ENCODE results near the gene SEZ6.
"Not testable (repeated sequence)": the region's sequence is repeated elsewhere in the genome, so short reads cannot be mapped to it uniquely, and the experiment has no call there.

The SEZ6 gene

DNA sequence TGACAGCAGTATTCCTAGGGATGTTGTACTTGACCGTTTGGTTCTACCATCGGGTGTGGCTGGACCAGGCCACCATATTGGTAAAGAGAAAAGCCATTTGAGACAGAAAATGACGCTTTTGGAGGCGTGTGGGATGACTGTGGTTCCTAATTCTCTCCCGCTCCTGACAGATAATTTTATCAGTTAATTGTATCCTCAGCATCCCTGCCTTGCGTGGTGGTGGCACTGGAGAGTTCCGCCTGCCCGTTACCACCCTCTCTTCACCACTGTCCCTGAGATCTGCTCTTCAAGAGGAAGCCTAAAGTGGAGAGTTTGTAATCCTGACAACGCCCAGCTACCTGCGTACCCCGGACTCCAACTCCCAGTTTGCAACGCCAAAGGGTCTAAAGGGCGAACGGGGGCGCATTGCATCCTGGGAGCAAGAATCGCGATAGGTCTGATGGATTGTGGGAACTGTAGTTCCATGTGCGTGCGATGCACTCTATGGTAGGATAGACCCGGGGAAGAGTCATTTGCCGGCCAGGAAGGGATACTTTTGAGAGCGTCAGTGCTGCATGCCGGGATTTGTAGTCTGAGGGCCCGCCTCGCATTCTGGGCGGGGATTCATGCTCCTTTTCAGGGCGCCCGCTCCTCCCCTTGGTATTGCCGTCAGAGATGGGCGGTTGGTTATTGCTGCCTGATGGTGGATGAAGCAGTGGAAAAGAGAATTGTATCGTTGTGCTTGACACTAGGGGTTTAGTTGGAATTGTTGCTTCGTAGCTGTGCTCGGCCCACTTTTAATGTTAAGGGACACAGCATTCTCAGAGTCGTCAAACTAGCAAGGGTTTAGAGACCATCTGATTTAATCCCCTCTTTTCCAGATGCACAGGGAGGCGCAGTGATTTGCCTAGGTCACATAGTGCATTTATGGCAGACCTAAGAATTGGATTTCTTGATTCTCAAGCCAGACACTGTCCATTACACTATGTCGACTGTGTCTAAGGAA is 53.5 kb downstream of the SEZ6 start:
- DNase-seq, result peak; percentile 100

DNA sequence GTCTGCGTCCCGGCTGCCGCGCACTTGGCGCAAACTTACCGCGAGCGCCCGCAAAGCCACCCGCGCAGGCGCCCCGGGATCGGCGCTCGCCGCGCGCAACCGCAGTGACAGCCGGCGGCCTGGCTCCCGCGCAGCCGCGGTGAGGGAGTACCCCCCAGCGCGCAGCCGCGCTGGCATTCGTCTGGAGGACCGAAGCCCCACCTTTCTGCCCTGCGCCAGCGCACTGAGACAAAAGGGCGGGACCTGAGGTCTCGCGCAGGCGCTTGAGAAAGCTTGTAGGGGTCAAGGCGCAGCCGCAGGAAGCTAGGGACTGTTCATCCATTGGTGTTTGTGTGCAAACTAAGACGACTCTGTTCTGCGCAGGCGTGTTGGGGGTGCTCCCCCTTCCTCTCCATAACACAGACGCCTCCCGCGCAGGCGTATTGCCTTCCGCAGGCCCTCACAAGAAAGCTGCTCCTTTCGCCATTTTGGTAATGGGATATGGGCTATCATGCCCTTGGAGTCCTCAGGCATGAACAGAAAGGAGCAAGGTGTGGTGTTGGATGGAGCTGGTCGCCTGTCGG is 54.3 kb downstream of the SEZ6 start, which contains the start of gene PHF12:
PHF12 (minus strand) TSS at position 91 of the 563 bp plus-strand sequence. CDS start 558 bp downstream, outside the sequence.
- DNase-seq, result peak; percentile 100

DNA sequence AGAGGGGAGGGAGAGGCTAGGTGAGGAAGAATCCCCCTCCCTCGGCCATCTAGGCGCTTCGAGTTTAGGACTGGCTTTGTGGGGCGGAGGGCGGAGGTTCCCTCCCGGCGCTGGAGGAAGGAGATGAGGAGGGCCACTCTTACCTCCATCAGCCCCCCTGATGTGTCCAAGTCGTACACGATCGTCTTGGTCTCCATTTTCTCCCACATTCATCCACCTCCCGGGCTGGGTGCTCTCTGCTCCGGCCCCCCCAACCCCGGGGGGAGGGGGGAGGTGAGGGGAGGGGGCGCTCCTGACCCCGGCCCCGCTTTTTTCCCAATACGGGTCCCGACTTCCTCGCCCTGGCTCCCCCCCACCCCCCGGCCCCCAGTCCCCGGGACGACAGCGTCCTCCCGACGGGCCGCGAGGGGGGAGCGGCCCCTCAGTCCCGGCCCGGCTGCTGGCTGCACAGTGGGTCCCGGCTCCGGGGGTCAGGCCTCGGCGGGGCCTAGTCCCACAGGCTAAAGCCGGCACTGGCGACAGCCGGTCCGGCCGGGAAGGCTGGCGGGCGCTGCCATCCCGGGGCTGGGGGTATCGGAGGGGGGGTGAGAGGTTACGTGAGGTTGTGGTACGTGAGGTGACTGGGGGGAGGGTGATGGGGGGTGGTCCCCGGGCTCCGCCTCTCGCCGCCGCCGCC is 54.9 kb downstream of the SEZ6 start:
- no peak for DNase-seq

DNA sequence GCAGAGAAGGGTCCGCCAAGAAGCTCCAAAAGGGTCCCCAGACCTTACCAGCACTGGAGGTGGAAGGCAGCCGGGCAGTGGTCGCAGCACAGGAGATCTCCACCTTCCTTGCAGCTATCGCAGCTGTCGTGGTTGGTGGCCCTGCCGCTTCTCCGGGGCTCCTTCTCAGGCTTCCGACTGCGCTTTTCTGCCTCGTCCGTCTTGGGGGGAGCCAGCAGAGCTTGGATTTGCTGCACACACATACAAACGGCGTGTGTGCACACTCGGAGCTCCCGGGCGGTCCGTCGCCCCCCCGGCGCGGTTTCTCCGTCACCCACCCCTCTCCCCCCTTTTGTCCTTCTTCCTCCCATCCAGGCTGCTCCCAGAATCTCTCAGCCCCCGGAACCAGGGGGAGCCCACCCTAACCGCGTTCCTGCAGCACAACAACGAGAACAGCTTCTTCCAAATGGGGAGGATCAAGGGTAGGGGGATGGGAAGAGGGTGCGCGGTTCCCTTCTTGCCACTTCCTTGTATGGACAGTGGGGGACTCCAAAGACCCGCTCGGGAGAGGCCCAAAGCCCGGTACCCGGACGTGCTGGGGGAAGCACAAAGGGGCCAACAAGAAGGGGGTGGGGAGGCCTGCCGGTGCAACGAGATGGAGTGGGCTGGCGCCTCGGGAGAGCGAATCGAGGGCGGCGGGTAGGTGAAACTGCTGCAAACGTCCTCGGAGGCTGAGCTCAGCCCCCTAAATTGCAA is 55.6 kb downstream of the SEZ6 start:
- peak; percentile 79 for DNase-seq

DNA sequence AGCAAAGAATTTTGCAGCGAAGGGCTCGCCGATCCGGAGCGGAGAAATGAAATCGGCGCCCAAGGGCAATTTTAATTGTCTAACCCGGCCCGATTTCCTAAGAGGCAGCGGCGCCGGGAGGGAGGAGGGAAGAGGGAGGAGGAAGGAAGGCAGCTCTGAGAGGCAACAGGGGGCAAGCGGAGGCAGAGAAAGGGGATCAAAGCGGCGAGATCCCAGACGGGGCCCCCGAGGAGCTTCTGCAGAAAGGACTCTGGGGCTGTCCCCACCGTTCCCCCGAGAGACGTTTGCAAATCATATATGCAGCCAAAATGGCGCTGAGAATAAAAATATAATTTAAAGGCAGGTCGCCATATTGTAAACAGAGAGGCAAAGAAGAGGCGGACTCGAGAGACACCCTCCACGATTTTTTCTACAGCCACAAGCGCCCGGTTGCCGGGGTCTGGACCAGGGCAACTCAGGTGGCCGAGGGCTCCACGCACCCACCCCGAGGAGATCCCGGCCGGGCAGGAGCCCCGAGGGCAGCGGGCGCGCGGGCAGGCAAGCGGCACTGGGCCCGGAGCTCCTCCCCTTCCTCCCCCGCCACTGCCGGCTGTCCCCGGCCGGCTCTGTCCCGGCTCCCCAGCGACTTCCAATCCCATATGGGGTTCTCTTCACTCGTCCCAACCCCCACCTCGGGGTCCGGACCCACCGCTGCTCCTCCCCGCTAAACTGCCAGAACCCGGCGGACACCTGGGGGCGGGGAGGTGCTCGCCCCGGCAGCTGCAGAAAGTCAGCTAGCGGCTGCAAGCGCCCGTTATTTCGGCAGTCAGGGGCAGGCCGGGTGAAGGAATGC is 56.4 kb downstream of the SEZ6 start:
- peak; percentile 87 for DNase-seq

DNA sequence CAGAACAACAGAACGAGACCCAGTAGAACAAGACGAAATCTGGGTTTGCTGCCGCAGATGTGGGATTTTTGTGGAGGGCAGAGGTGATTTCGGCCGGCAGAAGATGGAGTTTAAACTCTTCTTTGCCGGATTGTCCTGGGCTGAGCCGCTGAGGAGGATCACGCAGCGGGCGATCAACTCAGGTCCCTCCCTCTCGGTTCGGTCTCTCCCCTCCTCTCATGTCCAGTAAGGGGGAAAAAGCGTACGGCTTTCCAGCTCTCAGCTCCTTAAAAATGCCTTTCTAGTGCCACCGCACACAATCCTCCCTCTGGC is 57.0 kb downstream of the SEZ6 start:
- no peak for DNase-seq

DNA sequence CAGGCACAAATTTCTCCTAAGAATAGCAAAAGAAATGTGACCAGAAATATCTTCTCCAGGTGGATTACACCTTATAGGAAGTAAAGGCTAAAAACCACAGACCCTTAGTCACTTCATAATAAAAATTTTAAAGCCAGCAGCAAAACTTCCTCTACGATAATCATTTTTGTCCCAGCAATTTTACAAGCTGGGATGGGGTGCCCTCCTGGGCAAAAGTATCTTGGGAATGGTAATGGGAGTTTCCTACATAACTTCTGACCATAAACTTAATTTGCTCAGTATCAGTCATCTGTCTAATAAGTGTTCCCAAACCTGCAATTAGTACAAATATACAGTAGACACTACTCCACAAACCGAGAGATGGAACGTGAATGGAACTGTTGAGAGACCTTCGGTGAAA is 57.5 kb downstream of the SEZ6 start:
- DNase-seq, result no peak

DNA sequence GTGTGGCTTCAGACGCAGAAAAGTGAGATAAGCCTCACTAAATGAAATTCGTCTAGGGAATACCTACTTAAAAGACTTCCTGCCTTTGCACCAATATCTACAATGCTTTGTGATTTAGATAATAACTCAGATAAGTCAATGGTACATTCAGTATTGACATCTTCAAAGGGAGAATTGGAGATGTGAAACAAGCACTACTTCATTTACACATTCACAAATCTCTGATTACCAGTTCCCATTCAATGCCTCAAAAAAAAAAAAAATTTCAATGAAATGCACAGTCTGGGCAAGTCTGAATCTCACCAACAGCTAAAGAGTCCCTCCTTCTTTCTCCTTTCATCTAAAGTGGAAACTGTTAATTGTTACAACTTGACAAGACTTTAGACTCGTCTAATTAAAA is 58.2 kb downstream of the SEZ6 start:
- DNase-seq, result no peak

DNA sequence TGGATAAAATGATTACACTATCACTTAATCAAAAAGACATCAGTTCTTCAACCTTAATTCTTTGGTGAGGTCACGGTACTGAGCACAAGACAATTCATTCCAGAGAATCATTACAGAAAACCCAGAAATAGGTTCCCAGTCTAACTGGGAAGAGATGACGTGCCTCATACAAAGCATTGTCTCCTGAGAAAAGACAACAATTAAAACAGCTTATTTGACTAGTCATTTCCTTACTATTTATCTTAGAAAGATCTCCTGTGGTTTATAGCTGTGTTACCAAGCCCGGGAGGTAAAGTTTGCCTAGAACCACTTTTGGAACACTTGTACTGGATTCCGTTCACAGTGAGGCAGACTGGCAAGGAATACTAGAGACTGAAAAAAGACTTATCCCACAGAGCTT is 59.6 kb downstream of the SEZ6 start:
- DNase-seq, result no peak

DNA sequence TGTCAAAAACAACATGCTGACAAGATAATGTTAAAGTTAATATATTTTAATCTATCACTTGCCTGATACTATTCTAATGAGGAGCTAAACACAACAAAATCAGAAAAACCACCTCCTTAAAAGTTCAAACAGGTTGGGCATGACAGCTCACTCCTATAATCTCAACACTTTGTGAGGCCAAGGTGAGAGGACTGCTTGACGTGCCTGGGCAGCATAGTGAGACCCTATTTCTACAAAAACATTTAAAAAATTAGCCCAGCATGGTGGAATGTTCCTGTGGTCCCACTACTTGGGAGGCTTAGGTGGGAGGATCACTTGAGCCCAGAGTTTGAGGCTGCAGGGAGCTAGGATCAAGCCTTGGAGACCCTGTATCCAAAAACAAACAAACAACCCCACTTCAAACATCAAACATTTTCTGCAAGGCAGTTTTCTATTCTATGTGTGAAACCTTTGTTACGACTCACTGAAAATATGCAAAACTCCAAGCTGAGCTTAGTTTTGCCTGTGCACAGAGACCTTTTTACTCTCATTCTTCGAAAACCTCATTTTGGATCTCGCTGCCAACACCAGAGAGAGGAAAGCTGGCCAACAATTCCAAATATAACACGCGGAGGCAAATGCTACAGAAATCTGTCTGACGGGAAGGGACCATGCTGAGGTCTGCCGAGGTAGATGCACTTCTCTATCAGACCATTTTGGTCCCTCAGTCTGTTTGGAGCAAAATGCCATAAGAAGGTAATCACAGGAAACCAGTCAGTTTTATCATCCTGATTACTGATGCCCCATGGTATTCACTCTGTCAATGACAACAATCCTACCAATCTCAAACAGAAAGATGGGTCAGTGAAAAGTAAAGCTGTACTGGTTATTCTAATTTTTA is 60.7 kb downstream of the SEZ6 start:
- no peak for DNase-seq

DNA sequence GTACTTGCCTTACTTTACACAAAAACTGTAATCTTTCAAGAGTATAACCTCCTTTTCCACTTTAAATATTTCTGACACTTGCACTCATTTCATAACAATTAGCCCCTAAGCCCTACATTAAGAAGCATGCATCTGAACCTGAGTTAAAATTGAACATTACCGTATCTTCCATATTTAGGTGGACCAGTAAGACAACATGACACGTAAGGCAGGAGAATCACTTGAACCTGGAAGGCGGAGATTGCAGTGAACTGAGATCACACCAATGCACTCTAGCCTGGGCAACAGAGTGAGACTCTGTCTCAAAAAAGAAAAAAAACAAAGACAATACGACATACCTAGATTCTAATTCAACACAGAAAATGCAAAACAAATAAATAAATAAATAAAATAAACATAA is 61.5 kb downstream of the SEZ6 start:
- no peak for DNase-seq

DNA sequence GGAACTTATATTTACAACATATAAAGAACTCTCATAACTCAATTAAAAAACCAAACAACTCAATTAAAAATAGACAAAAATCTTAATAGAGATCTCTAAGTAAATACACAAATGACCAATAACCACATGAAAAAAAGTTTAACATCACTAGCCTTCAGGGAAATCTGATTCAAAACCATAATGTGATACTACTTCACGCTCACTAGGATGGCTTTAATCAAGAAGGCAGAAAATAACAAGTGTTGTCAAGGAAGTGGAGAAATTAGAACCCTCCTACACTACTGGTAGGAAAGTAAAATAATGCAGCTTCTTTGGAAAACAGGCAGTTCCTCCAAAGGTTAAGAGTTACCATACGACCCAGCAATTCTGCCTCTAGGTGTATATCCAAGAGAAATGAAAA is 62.9 kb downstream of the SEZ6 start:
- DNase-seq, result no peak

DNA sequence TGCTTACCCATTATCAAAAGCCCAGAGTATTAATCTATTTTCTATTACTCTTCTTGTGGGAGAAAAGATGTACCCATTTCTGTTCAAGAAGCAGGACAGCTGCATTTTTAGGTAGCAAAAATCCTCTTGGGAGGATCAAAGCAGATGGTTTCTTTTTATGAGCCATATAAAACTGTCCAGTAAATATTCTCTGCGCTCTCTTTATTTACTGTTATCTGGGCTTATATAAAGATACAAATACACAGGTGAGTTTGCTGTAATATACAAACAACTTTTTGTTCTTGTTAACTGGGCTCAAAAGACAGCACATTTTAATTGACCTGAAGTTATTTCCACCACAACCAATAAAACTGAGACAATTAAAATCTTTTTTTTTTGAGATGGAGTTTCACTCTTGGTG is 64.6 kb downstream of the SEZ6 start:
- DNase-seq, result no peak

DNA sequence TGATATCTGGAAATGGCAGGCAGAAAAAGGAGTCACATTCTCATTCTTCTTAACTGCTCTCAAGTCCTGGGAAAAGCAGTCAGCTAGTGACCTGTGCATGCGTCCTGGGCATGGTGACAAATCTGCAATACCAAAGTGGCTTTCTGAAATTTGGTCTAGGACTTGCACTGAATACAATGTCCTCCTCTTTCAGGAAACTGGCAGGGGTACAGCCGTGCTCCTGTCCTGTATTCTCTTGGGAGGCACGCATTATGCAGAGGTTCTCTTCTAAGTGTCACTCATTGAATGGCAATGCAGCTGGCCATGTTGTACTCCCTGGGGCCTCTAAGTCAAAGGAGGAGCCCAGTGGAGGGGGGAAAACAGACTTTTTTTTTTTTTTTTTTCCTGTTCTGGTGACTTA is 65.2 kb downstream of the SEZ6 start:
- DNase-seq, result no peak

DNA sequence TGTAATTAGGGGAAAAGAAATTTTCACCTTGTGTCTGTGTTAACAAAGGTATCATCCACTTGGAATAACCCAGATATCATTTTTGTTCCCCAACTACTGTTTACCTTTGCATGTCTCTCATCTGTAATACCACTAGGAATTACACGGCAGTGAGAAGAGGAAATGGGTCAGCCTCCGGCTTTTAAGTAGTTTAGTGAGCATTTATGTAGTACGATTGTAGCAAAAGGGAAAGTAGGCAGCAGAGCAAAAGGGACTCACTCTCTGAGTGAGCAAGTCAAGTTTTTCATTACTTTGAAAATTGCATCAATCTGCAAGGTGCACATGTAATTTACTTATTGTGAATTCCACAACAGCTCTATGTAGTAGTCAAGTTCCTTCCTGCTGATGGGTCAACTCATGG is 65.7 kb downstream of the SEZ6 start:
- no peak for DNase-seq

DNA sequence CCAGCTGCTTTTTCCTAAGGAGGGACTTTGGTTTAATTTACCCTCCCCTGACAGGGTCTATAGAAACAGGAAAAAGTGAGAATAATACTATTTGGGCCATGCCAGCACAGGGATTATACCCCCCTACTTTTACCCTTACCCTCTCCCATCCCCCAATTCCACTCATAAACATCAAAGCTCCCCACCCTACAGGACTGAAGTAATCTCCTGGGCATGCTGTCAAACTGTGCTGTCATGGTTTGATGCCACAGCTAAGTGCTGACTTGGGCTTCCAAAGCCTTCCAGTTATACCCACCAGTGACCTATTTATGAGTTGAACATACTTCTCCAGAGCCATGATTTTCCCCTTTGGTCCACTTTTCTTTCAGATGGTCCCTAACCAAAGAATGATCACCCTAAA is 67.3 kb downstream of the SEZ6 start:
- no peak for DNase-seq

DNA sequence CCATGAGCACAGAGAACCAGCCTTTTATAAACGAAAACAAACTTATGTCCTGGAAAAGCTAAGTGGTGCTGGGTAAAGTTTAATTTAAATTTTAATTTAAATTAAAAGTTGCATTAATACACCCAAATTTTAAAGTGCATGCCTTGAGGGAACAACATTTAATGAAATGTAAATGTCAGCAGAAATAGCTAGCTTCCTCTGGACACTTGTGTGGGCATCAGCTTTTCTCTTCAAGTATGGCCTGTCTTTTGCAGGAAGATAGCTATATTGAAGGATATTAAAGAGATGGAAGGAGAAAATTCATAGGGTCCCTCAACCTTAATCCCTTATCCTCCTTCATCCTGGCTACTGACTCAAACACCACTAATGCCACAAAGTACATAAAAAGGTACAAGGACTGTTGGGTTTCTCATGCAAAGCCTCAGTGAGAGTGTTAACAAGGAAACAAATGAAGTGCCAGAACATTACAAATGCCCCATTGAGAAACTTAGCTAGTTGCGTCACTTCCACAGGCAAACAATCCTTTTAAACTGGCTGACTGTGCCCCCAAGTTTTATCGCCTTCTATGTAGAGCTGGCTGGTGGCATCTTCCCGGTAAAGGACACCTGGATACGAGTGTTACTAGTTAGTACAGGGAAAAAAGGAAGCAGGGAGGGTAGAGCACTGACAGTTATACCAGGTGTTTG is 68.6 kb downstream of the SEZ6 start:
- no peak for DNase-seq

DNA sequence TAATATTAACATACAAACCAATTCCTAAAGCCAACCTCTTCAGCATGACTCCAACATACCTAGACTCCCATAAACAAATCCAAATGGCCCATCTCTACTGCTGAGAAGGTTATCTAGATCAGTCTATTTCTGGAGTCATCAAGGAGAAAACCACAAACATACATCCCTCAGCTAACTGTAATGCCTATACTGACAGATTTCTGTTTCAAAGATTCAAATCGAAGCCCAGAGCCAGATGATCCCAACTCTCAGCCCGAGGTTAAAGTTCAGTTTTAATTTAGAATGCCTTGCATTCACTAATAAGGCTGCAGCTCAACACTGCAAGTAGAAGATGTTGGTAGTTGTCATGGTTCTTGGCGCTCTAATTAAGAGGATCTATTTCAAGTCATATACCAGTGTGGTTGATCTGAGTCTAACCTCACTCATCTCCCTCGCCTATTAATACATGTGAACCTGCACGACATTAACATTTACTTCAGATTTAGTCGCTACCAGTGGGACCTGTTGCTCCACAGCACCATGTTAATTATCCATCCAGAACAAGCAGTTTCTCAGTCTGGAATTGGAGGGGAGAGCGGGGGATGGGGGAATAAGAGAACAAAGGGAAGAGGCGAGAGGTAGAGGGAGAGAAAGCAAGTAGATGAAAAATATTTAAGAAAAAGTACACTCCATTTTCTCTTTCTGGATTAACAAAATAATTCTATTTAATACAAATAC is 69.9 kb downstream of the SEZ6 start:
- no peak for DNase-seq

DNA sequence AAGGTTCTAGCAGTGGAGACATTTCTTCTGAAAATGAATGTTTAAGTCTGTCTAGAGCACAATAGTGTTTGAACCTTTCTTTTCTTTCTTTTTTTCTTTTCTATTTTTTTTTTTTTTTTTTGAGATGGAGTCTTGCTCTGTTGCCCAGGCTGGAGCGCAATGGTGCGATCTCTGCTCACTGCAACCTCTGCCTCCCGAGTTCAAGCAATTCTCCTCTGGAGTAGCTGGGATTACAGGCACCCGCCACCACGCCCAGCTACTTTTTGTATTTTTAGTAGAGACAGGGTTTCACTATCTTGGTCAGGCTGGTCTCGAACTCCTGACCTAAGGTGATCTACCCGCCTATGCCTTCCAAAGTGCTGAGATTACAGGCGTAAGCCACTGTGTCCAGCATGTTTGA is 71.3 kb downstream of the SEZ6 start:
- DNase-seq, result not testable (repeated sequence)

DNA sequence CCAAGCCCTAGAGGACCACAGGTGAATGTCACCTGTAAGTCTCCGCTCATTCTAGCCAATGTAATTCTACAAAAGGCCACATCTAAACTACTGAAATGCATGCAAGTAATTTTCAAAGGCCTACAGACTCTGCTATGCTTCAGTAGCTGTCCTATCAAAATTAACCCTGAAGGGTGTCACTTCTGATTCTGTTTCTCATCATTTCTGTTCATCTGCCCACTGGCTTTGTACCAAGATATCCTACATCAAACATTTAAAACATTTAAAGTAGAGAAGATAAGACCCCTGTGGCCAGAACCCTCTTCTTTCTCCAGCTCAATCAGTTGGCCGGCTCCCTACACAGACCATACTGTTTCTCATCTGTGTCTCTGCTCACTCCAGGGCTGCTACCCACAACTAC is 76.0 kb downstream of the SEZ6 start:
- DNase-seq, result no peak
